ENCODE measurements around the gene GDI2. TPM values are rescaled to one million over a fixed set of nuclear protein-coding genes. Genes with fewer than 3 reads are reported as not detected.
"Not testable (repeated sequence)": the region's sequence is repeated elsewhere in the genome, so short reads cannot be mapped to it uniquely, and the experiment has no call there.

The GDI2 gene
- total RNA-seq, 1 experiment from 2014 or later: 210 TPM

DNA sequence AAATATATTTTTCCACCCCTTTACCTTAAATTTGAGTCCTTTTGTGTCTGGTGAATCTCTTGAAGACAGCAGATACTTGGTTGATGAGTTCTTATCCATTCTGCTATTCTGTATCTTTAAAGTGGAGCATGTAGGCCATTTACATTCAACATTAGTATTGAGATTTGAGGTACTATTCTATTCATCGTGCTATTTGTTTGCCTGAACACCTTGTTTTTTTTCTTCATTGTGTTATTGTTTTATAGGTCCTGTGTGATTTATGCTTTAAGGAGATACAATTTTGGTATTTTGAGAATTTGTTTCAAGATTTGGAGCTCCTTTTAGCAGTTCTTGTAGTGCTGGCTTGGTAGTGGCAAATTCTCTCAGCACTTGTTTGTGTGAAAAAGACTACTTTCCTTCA is 29.9 kb downstream of the GDI2 start:
- no peak for DNase-seq (ENCODE audit: low read depth)

GRCh38 chr10:5782174-5782573 is 31.1 kb downstream of the GDI2 start:
- DNase-seq (ENCODE audit: low read depth): no peak

GRCh38 chr10:5779730-5780129 is 33.5 kb downstream of the GDI2 start:
- DNase-seq (ENCODE audit: low read depth): no peak

GRCh38 chr10:5777758-5778157 is 35.5 kb downstream of the GDI2 start:
- not testable (repeated sequence) for DNase-seq (ENCODE audit: low read depth)

- DNase-seq (ENCODE audit: low read depth): peak; percentile 59
Observed at GRCh38 chr10:5776881-5777197, 36.4 kb downstream of the GDI2 start.

GRCh38 chr10:5776136-5776880 is 36.9 kb downstream of the GDI2 start:
- DNase-seq (ENCODE audit: low read depth): no peak

DNA sequence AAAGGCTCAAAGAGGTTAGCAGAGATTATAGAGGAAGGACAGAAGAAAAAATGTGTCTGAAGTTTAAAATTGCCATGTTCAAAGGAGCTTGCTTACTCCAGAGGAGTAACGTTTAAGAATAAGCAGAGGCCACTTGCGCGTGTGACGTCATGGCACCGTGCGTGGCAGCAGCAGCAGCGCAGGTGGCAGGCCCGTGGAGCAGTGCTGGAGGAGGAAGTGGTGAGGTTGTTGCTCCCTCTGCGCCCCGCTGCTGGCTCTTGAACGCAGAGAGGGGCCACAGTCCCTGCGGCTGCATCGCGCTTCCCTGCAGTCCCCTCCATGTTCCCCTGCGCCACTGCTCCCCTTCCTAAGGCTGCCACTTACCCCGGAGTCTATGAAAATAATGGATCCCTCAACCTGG is 37.5 kb downstream of the GDI2 start:
- no peak for DNase-seq (ENCODE audit: low read depth)

DNA sequence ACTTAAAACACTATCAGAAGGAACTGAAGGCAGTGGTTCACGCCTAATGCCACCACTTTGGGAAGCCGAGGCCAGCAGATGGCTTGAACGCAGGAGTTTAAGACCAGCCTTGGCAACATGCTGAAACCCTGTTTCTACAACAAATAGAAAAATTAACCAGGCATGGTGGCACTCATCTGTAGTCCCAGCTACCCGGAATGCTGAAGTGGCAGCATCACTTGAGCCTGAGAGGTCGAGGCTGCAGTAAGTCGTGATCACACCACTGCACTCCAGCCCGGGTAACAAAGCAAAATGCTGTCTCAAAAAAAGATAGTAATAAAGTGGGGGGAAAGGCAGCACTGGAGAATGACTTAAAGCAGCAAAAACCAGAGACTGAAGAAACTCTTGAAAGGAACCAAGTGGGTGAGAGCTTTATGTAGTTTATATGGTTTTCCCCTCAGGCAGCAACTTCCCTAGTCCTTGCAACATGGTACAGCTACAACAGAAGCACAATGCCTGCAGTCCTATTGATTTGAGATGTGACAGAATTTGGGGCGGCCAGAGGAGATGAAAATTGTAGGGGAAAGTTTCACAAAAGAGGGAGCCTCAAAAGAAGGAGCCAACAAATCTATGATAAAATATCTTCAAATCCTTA is 38.1 kb downstream of the GDI2 start:
- DNase-seq (ENCODE audit: low read depth): no peak

DNA sequence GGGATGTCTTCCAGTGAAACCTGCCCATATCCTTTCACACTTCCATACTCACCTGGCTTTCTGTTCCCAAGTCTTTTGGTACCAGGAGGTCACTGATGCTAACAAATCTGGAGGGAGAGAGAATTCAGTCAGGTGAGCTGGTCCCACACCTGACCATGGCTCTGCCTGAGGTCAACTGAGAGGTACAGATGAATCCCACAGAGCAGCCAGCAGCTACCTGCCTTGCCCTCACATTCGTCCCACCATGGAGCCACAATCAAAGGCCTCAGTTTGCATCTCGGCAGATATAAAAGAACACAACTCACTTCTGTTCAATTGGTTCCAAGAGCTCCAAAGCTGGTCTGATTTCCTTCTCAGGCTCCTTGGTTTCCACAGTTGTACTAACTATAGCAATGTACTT is 47.0 kb downstream of the GDI2 start:
- no peak for DNase-seq (ENCODE audit: low read depth)

DNA sequence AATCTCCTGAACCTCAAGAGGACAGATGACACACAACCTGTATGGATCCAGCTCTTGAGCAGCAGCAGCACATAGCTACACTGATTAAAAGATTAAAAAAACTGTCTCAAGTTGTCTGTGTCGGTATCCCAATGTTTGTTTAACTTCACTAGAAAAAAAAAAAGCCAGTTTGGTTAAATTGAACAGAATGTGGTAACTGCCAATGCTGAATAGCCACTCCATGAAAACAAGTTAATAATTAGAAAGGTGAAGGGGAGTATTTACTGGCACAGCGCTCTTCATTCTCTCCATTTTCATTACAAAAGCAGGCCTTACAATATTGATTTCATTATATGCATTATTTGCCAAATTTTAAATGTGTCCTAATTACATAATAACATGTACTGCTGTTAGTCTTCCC is 47.6 kb downstream of the GDI2 start:
- DNase-seq (ENCODE audit: low read depth): no peak

- DNase-seq (ENCODE audit: low read depth): no peak
Observed at GRCh38 chr10:5764422-5765297, 48.6 kb downstream of the GDI2 start.

GRCh38 chr10:5762531-5762930 is 50.7 kb downstream of the GDI2 start:
- DNase-seq (ENCODE audit: low read depth): no peak

GRCh38 chr10:5761220-5761619 is 52.0 kb downstream of the GDI2 start:
- DNase-seq (ENCODE audit: low read depth): no peak

DNA sequence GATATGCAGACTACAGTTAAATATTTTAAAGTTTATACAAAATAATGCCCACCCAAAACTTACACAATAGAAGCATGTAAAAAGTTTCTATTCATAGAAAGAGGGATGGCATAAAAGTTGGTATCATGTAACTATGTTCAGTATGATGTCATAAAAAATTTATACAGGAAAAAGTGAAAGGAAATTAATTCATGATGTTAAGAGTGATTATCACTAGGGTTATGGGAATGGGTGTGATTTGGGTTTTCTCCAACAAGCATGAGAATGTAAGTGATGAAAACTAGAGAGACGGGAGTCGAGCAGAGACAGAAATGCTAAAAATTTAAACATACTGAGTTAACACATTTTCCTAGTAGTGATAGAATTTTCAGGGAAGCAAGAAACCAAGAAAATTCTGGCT is 52.7 kb downstream of the GDI2 start:
- no peak for DNase-seq (ENCODE audit: low read depth)

DNA sequence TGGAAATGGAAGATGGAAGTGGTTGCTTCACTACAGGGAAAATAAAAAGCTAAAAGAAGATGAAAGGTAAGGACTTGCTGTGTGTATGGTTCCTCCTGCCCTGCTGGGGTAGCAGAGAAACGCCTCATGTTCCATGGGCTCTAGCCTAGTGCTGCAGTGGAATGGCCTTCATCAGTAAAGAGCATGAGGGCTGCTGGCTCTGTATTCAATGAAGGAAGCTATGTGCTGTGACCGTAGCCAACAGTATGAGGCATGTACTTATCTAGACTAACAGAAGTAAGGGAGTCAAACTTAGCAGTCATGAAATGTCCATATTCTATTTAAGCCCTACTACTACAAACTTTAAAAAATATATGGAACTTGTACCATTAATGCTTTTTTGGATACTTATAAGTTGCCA is 54.3 kb downstream of the GDI2 start:
- no peak for DNase-seq (ENCODE audit: low read depth)

DNA sequence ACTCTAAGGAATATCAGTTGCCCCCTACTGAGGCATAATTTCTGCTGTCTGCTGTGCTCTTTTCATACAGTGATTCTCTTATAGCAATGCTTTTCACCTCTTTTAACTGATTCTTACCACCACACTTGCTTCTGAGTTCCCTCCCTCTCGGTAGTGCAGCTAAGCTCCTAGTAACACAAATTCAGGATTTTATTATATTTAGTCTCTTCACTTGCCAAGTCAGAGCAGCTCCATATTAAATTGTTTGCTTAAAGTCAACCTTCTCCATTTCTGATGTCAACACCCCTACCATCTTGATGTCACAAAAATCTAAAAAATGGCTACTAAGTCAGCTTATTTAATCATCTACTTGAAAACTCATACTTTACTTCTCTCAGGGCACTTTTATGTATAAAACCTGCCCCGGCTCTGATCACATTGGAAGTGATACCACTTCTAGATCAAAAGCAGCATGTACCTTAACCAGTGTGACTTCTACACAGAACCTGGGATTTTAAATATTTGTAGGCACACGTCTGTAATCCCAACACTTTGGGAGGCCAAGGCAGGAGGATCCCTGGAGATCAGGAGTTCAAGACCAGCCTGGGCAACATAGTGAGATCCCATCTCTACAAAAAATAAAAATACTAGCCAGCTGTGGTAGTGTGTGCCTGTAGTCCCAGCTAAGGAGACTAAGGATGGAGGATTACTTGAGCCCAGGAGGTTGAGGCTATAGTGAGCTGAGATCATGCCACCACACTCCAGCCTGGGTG is 55.3 kb downstream of the GDI2 start:
- DNase-seq (ENCODE audit: low read depth): no peak

GRCh38 chr10:5752301-5752871 is 60.8 kb downstream of the GDI2 start:
- DNase-seq (ENCODE audit: low read depth): no peak

- DNase-seq (ENCODE audit: low read depth): no peak
Observed at GRCh38 chr10:5751601-5752253, 61.5 kb downstream of the GDI2 start.

GRCh38 chr10:5748394-5748803 is 64.8 kb downstream of the GDI2 start:
- DNase-seq (ENCODE audit: low read depth): no peak

DNA sequence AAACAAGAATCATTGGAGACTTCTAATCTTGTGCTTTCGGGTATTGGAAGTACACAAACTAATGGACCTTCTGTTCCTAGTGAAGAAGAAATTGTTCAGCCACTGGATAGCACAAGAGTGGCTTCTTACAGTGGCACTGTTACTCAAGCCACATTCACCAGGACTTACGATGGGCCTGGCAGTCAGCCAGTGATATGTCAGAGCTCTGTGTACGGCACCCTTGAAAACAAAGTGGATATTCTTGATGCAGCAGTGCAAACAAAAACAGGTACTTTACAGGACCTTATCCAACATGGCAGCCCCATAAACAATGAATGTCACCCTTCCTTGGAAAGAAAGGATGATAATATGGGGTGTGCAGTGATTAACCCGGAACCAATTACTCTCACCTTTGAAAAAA is 67.0 kb downstream of the GDI2 start:
- no peak for DNase-seq (ENCODE audit: low read depth)

- no peak for DNase-seq (ENCODE audit: low read depth)
Observed at GRCh38 chr10:5744849-5745248, 68.4 kb downstream of the GDI2 start.
